HFFc6 (cell line): ENCODE data around the gene MGST3. TPM values are rescaled to one million over a fixed set of nuclear protein-coding genes. Genes with fewer than 3 reads are reported as not detected.
A peak's percentile ranks its signal among the peaks of the same experiment; 100 is the strongest.

Experiments
- DNase-seq: peaks from one replicate; pipeline ENCODE4 v3.0.0-alpha.2; 2018
- H3K27ac Mint-ChIP-seq: 2 replicates; pipeline ENCODE4 v1.8.0; 2020; ENCODE audit warnings: mild to moderate bottlenecking, mixed read lengths
- H3K27me3 Mint-ChIP-seq: 2 replicates; pipeline ENCODE4 v1.8.0; 2021; ENCODE audit warnings: mild to moderate bottlenecking, moderate library complexity, mixed read lengths; ENCODE audit not compliant: insufficient read depth
- H3K36me3 Mint-ChIP-seq: 2 replicates; pipeline ENCODE4 v1.8.0; 2021; ENCODE audit warnings: low read depth, mixed read lengths
- H3K4me1 Mint-ChIP-seq: 2 replicates; pipeline ENCODE4 v1.8.0; 2020; ENCODE audit warnings: low read depth, mixed read lengths
- H3K4me3 Mint-ChIP-seq: 2 replicates; pipeline ENCODE4 v1.8.0; 2020; ENCODE audit warnings: mild to moderate bottlenecking, moderate library complexity, mixed read lengths
- H3K9me3 Mint-ChIP-seq: 2 replicates; pipeline ENCODE4 v1.8.0; 2020; ENCODE audit warnings: mild to moderate bottlenecking, mixed read lengths
- total RNA-seq, 6 experiments: library from RNA; stranded (reverse); fragmentation: NEBNext Ultra II Directional; extraction: Animal tissue kit (Norgen Biotek cat#: 25700); gene quantifications; 2 replicates in 1 of 6; 3 replicates in 5 of 6; pipeline ENCODE4 v1.2.3, GENCODE V29; 2021
- TF ChIP-seq, protein P1 (sequence below): fragments of 200-600 bp; sonication (generic); IDR thresholded peaks from 2 replicates; pipeline ENCODE4 v1.5.0; 2021; ENCODE audit warnings: antibody characterized with exemption, mild to moderate bottlenecking

MGST3 gene
- total RNA-seq, 6 experiments from 2014 or later = 183 to 203 (median 196) TPM

DNA sequence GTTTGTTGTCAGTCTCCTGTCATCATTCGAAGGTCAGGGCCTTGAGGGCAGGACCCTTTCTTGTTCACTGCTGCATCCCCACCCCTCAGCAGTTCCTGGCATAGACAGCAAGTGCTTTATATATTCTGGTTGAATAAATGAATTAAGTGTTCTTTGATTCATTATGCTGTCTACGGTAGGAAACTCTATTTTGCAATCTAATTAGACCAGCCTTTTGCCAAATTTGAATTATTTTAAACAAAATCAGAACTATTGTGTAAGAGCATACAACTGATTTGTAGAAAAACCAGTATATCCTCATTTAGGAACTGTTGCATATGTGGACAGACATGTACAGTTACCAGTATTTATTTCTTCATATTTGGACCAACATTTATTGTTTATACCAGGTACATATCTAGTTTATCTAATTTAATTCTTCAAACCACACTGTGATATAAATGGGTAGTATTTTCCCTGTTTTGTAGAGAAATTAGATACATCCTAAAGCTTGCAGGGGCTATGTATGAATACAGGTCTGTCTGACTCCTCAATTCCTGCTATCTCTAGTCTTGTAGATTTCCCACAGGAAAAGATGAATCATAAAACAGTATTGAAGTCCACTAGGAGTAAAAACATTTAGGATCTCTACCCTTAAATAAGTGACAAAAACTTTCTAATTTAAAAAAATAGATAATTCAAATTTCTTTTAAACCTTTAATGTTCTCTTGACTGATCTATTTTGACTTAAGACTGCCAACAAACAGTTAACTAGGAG, 10.4 kb downstream of the MGST3 start:
- peaks cover 5% of the 10 kb centered on the region for H3K36me3 Mint-ChIP-seq
- TF ChIP-seq, protein P1, sequence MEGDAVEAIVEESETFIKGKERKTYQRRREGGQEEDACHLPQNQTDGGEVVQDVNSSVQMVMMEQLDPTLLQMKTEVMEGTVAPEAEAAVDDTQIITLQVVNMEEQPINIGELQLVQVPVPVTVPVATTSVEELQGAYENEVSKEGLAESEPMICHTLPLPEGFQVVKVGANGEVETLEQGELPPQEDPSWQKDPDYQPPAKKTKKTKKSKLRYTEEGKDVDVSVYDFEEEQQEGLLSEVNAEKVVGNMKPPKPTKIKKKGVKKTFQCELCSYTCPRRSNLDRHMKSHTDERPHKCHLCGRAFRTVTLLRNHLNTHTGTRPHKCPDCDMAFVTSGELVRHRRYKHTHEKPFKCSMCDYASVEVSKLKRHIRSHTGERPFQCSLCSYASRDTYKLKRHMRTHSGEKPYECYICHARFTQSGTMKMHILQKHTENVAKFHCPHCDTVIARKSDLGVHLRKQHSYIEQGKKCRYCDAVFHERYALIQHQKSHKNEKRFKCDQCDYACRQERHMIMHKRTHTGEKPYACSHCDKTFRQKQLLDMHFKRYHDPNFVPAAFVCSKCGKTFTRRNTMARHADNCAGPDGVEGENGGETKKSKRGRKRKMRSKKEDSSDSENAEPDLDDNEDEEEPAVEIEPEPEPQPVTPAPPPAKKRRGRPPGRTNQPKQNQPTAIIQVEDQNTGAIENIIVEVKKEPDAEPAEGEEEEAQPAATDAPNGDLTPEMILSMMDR = no peak
- DNase-seq = no peak
- H3K9me3 Mint-ChIP-seq = no peaks in the 10 kb centered on the region
- no peak overlapping the region for H3K27ac Mint-ChIP-seq
- H3K4me1 Mint-ChIP-seq = peaks cover 56% of the 10 kb centered on the region
- H3K4me3 Mint-ChIP-seq = no peak overlapping the region
- H3K27me3 Mint-ChIP-seq = no peaks in the 10 kb centered on the region; the same call in 1 of the 2 replicates

DNA sequence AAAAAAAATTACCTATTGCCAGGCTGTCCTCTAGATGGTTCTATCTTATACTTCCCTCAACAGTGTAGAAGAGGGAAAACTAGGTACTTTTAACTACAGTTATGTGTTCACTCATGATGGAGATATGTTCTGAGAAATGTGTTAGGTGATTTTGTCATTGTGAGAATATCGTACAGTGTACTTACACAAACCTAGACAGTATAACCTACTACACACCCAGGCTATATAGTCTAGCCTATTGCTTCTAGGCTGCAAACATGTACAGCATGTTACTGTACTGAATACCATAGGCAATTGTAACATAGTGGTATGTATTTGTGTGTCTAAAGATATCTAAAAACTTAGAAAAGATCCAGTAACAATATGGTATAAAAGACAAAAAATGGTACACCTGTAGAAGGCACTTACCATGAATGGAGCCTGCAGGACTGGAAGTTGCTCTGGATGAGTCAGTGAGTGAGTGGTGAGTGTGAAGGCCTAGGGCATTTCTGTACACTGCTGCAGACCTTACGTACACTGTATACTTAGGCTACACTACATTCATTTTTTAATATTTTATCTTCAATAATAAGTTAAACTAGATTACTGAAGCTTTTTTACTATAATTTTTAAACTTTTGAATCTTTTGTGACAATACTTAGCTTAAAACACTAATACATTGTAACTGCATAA, 13.2 kb downstream of the MGST3 start:
- Mint-ChIP-seq H3K4me3 (no peak overlapping the region), H3K36me3 (peaks cover 9% of the 10 kb centered on the region), H3K27me3 (peaks cover 1% of the 10 kb centered on the region), H3K9me3 (no peaks in the 10 kb centered on the region), H3K27ac (no peak overlapping the region), H3K4me1 (peaks cover 45% of the 10 kb centered on the region)
- DNase-seq = peak; percentile 33
- TF ChIP-seq, protein P1 = no peak

DNA sequence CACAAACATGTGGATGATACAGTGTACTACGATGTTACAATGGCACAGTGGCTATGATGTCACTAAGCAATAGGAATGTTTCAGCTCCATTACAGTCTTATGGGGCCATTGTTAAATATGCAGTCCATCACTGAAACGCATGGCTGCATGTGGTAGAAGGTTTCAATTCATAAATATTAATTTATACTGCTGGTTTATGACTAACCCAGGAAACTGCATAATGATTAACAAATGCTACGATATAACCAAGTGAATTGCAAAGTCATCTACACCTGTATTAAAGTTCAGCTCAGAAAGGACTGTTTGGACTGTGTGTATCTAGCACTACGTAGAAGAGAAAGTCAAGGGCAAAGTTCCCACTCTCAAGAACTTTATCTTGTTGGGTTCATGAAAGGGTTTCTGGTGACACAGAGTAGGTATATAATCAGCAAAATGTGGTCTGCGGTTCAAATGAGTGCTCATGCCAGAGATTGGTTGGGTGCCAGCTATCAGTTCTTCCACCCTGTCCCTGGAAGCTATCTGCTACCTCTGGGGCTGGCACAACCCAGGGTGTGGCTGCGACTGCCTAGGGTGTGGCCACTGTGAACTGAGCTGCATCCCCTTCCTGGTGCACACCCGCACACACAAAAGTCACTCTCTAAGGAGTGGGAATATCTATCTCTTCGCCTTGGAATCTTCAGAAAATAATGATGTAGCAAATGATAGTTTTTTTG, 14.8 kb downstream of the MGST3 start:
- Mint-ChIP-seq H3K4me1 (peaks cover 40% of the 10 kb centered on the region), H3K4me3 (no peak overlapping the region), H3K27me3 (peaks cover 1% of the 10 kb centered on the region), H3K27ac (no peak overlapping the region), H3K36me3 (peaks cover 4% of the 10 kb centered on the region), H3K9me3 (no peaks in the 10 kb centered on the region)
- no peak for DNase-seq
- TF ChIP-seq, protein P1 = no peak

GRCh38 chr1:165647517-165647916, 16.5 kb downstream of the MGST3 start:
- TF ChIP-seq, protein P1 = no peak
- Mint-ChIP-seq H3K27me3 (peaks cover 1% of the 10 kb centered on the region), H3K9me3 (no peaks in the 10 kb centered on the region), H3K27ac (no peak overlapping the region), H3K4me1 (peaks cover 34% of the 10 kb centered on the region), H3K4me3 (no peak overlapping the region), H3K36me3 (peaks cover 4% of the 10 kb centered on the region)
- no peak for DNase-seq

DNA sequence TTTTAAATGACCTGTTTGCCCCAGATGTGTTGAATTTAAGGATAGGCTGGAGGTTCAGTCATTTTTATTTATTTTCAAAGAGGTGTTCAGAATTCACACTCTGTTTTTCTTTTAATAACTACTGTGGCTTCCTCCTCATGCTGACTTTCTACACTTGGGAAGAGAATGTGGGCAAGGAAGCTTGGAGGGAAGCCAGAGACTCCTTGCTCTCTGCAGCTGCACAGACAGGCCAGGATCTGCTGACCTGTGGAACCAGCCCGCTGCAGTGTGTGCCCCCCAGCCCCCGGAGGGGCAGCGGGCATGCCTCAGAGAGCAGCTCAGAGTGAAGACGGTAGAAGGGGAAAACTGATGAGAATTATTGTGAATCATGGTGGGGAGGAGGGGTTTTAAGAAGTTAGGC, 16.9 kb downstream of the MGST3 start:
- H3K36me3 Mint-ChIP-seq = peaks cover 4% of the 10 kb centered on the region
- TF ChIP-seq, protein P1 = no peak
- H3K4me1 Mint-ChIP-seq = peaks cover 34% of the 10 kb centered on the region
- no peak overlapping the region for H3K4me3 Mint-ChIP-seq
- peaks cover 1% of the 10 kb centered on the region for H3K27me3 Mint-ChIP-seq
- H3K9me3 Mint-ChIP-seq = no peaks in the 10 kb centered on the region
- DNase-seq = no peak
- no peak overlapping the region; the same call in 1 of the 2 replicates for H3K27ac Mint-ChIP-seq
